Spleen (tissue), 11 donors: ENCODE measurements around the gene C14orf132. TPM values are rescaled to one million over a fixed set of nuclear protein-coding genes. Genes with fewer than 3 reads are reported as not detected.

Experiments used
- DNase-seq: peaks from one replicate; pipeline ENCODE4 v3.0.0-alpha.2; 2020
- H3K27ac ChIP-seq, 8 donors: fragments of 200-600 bp; sonication (generic) in 7 of 8; 1 replicate in 4 of 8; 2 replicates in 4 of 8; pipeline versions ENCODE4 v1.5.0 to v1.8.0; 2016 to 2021; ENCODE audit warnings: inconsistent platforms in 4 of 8, mild to moderate bottlenecking in 4 of 8, moderate library complexity in 1 of 8
- H3K27me3 ChIP-seq, 7 donors: fragments of 200-600 bp; sonication (generic) in 6 of 7; replicated peaks in 1 of 7; 1 replicate in 4 of 7; 2 replicates in 3 of 7; pipeline versions ENCODE4 v1.5.0 to v1.8.0; 2016 to 2021; ENCODE audit warnings: inconsistent platforms in 3 of 7, mild to moderate bottlenecking in 1 of 7
- H3K36me3 ChIP-seq, 6 donors: fragments of 200-600 bp; sonication (generic) in 5 of 6; 1 replicate in 4 of 6; 2 replicates in 2 of 6; pipeline versions ENCODE4 v1.5.0 to v1.8.0; 2016 to 2021; ENCODE audit warnings: inconsistent platforms in 2 of 6
- H3K4me1 ChIP-seq, 6 donors: fragments of 200-600 bp; sonication (generic) in 5 of 6; 1 replicate in 3 of 6; 2 replicates in 3 of 6; pipeline versions ENCODE4 v1.5.0 to v1.8.0; 2016 to 2021; ENCODE audit warnings: inconsistent platforms in 3 of 6
- H3K4me3 ChIP-seq, 8 donors: fragments of 200-600 bp; sonication (generic) in 7 of 8; 1 replicate in 4 of 8; 2 replicates in 4 of 8; pipeline versions ENCODE4 v1.5.0 to v1.8.0; 2016 to 2021; ENCODE audit warnings: inconsistent platforms in 4 of 8, mild to moderate bottlenecking in 4 of 8, moderate library complexity in 2 of 8
- H3K9me3 ChIP-seq, 8 donors: fragments of 200-600 bp; sonication (generic) in 7 of 8; 1 replicate in 4 of 8; 2 replicates in 4 of 8; pipeline versions ENCODE4 v1.5.0 to v1.8.0; 2016 to 2021; ENCODE audit warnings: inconsistent platforms in 4 of 8
- POLR2A ChIP-seq, 3 donors: fragments of 450-650 bp; IDR thresholded peaks; one replicate each; pipeline ENCODE4 v1.5.1; 2017; ENCODE audit warnings: antibody characterized with exemption in 3 of 3, mild to moderate bottlenecking in 1 of 3
- POLR2AphosphoS5 ChIP-seq, 3 donors: sonication (generic); formaldehyde crosslinking; IDR thresholded peaks; one replicate each; pipeline ENCODE4 v1.5.1; 2017; ENCODE audit warnings: antibody characterized with exemption in 3 of 3
- WGBS, 5 donors: extraction: QIAGEN DNeasy Blood & Tissue Kit in 3 of 5; methylation state at CpG; one replicate each; pipeline versions ENCODE4 v1.1.5 to v1.1.7; 2013 to 2018; 5-methylcytosine and 5-hydroxymethylcytosine counted together
- intact Hi-C: fragments of 100-400 bp; cut with DNase I; formaldehyde crosslinking; loops from one replicate; pipeline ENCODE4 v1.15.0; 2023; ENCODE audit warnings: low total_unique reads
- polyA plus RNA-seq, 3 donors: library from polyadenylated mRNA; stranded (reverse); fragments of 200-250 nt; gene quantifications; one replicate each; pipeline ENCODE4 v1.2.1, GENCODE V29; 2013
- total RNA-seq, 7 donors: library from RNA; depleted of rRNA in 3 of 7; stranded (reverse); fragments of >200 nt in 3 of 7; fragmentation: NEBNext Ultra II Directional in 4 of 7; extraction: Animal tissue kit (Norgen Biotek cat#: 25700) in 4 of 7; gene quantifications; one replicate each; pipeline versions ENCODE4 v1.1.0 to v1.2.1, GENCODE V29; 2016 to 2021
- TF ChIP-seq, protein P1 (sequence below), 11 experiments: fragments of 200-600 bp in 7 of 11; fragments of 450-650 bp in 4 of 11; sonication (generic) in 4 of 11; IDR thresholded peaks in 8 of 11; conservative IDR thresholded peaks in 3 of 11; 1 replicate in 7 of 11; 2 replicates in 4 of 11; pipeline versions ENCODE4 v1.4.0 to v1.8.0; 2016 to 2021; ENCODE audit warnings: antibody characterized with exemption in 11 of 11, inconsistent platforms in 4 of 11, mild to moderate bottlenecking in 1 of 11
- donor health status: healthy with polysubstance abuse.
- donor health status: DM: no; HTN: no; CAD: no; lungs with moderate emphysema.
- donor health status: DM: no; HTN: no; CAD: no.
- donor health status: Bipolar disorder and iron deficiency.
- donor health status: healthy.
- donor health status: DM: no; HTN: no; CAD: no.
- donor health status: DM: yes; HTN: yes; CAD: no.

C14orf132 gene
- total and polyA plus RNA-seq, 10 donors: 1.8 to 16.4 (median 7.8) TPM

DNA sequence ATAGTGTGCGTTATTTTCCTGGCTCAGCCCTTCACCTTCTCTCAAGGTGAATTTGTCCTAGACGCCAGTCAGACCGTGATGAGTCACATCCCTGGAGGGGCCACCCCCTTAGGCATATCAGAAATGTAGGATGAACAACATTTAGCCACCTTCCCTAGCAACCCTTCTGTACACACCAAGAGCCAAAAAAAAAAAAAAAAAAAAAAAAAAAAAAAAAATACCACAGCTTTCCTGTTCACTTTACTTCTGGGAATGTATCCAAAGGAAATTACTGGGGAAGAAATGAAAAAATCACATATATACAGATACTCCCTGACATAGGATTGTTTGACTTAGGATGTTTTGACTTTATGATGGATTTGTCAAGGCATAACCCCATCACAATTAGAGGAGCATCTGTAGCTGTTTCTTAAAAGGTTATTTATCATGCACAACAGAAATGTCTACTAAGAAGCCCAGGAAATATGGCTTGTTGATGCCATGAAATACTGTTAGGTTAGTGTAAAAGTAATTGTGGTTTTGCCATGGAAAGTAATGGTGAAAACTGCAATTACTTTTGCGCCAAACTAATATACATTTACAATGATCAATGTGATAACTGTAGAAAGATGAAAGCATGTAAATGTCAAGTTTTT lies 97.3 kb downstream of the C14orf132 start:
- 24 to 64% (median 50%) methylated on average over 4 of the region's 4 CpGs for WGBS, 5 donors
- Histone ChIP-seq H3K36me3 (no peaks in the 10 kb centered on the region), H3K9me3 (peaks cover 0 to 24% (median 21%) of the 10 kb centered on the region in 8 donors), H3K4me1 (peaks cover 0 to 8% (median 0%) of the 10 kb centered on the region in 6 donors), H3K4me3 (no peak overlapping the region), H3K27ac (no peak overlapping the region), H3K27me3 (peaks cover 0 to 46% (median 0%) of the 10 kb centered on the region in 7 donors)
- intact Hi-C loops: no loop called here
- TF ChIP-seq POLR2A (IDR thresholded peaks at IDR 0.05) (no peak), POLR2AphosphoS5 (IDR thresholded peaks at IDR 0.05) (no peak)
- TF ChIP-seq, protein P1, sequence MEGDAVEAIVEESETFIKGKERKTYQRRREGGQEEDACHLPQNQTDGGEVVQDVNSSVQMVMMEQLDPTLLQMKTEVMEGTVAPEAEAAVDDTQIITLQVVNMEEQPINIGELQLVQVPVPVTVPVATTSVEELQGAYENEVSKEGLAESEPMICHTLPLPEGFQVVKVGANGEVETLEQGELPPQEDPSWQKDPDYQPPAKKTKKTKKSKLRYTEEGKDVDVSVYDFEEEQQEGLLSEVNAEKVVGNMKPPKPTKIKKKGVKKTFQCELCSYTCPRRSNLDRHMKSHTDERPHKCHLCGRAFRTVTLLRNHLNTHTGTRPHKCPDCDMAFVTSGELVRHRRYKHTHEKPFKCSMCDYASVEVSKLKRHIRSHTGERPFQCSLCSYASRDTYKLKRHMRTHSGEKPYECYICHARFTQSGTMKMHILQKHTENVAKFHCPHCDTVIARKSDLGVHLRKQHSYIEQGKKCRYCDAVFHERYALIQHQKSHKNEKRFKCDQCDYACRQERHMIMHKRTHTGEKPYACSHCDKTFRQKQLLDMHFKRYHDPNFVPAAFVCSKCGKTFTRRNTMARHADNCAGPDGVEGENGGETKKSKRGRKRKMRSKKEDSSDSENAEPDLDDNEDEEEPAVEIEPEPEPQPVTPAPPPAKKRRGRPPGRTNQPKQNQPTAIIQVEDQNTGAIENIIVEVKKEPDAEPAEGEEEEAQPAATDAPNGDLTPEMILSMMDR (IDR thresholded peaks at IDR 0.05 in 8 of 11, conservative IDR thresholded peaks at IDR 0.05 in 3 of 11): no peak
- no peak for DNase-seq

- WGBS, 5 donors: 88 to 95% (median 91%) methylated on average over 1 of the region's 1 CpG
Measured at GRCh38 chr14:96138241-96138640, 99.1 kb downstream of the C14orf132 start.

GRCh38 chr14:96139169-96139568 lies 100.0 kb downstream of the C14orf132 start:
- Histone ChIP-seq H3K4me1 (peaks cover 0 to 8% (median 0%) of the 10 kb centered on the region in 6 donors), H3K27ac (no peak overlapping the region), H3K4me3 (no peak overlapping the region), H3K36me3 (no peaks in the 10 kb centered on the region), H3K27me3 (peaks cover 0 to 41% (median 0%) of the 10 kb centered on the region in 7 donors), H3K9me3 (peaks cover 0 to 41% (median 21%) of the 10 kb centered on the region in 8 donors)
- DNase-seq: no peak
- WGBS, 5 donors: 69 to 78% (median 73%) methylated on average over 1 of the region's 1 CpG
- TF ChIP-seq, protein P1 (IDR thresholded peaks at IDR 0.05 in 8 of 11, conservative IDR thresholded peaks at IDR 0.05 in 3 of 11): no peak
- TF ChIP-seq POLR2A (IDR thresholded peaks at IDR 0.05) (no peak), POLR2AphosphoS5 (IDR thresholded peaks at IDR 0.05) (no peak)
- intact Hi-C loops: no loop called here

More at GRCh38 chr14:96138241-96138640, 99.1 kb downstream of the C14orf132 start:
- Histone ChIP-seq H3K27ac (no peak overlapping the region), H3K27me3 (peaks cover 0 to 43% (median 0%) of the 10 kb centered on the region in 7 donors), H3K4me1 (peaks cover 0 to 8% (median 0%) of the 10 kb centered on the region in 6 donors), H3K36me3 (no peaks in the 10 kb centered on the region), H3K4me3 (no peak overlapping the region), H3K9me3 (peaks cover 0 to 31% (median 21%) of the 10 kb centered on the region in 8 donors)
- TF ChIP-seq POLR2AphosphoS5 (IDR thresholded peaks at IDR 0.05): no peak
- TF ChIP-seq, protein P1 (IDR thresholded peaks at IDR 0.05 in 8 of 11, conservative IDR thresholded peaks at IDR 0.05 in 3 of 11): no peak
- TF ChIP-seq POLR2A (IDR thresholded peaks at IDR 0.05): no peak
- intact Hi-C loops: no loop called here
- DNase-seq: no peak

GRCh38 chr14:96139879-96140278 lies 100.7 kb downstream of the C14orf132 start:
- intact Hi-C loops: no loop called here
- Histone ChIP-seq H3K9me3 (peaks cover 0 to 44% (median 21%) of the 10 kb centered on the region in 8 donors), H3K4me3 (no peak overlapping the region), H3K4me1 (peaks cover 0 to 8% (median 0%) of the 10 kb centered on the region in 6 donors), H3K36me3 (no peaks in the 10 kb centered on the region), H3K27me3 (peaks cover 0 to 38% (median 0%) of the 10 kb centered on the region in 7 donors), H3K27ac (no peak overlapping the region)
- DNase-seq: no peak
- TF ChIP-seq POLR2A (IDR thresholded peaks at IDR 0.05) (no peak), POLR2AphosphoS5 (IDR thresholded peaks at IDR 0.05) (no peak)
- TF ChIP-seq, protein P1 (IDR thresholded peaks at IDR 0.05 in 8 of 11, conservative IDR thresholded peaks at IDR 0.05 in 3 of 11): no peak
- 80 to 87% (median 82%) methylated on average over 2 of the region's 2 CpGs for WGBS, 5 donors
